Measurements from ENCODE around the gene MYL6. TPM values are rescaled to one million over a fixed set of nuclear protein-coding genes. Genes with fewer than 3 reads are reported as not detected.

Gene MYL6
- total and polyA plus RNA-seq, 10 donors: 1,063 to 3,098 (median 1,427) TPM

DNA sequence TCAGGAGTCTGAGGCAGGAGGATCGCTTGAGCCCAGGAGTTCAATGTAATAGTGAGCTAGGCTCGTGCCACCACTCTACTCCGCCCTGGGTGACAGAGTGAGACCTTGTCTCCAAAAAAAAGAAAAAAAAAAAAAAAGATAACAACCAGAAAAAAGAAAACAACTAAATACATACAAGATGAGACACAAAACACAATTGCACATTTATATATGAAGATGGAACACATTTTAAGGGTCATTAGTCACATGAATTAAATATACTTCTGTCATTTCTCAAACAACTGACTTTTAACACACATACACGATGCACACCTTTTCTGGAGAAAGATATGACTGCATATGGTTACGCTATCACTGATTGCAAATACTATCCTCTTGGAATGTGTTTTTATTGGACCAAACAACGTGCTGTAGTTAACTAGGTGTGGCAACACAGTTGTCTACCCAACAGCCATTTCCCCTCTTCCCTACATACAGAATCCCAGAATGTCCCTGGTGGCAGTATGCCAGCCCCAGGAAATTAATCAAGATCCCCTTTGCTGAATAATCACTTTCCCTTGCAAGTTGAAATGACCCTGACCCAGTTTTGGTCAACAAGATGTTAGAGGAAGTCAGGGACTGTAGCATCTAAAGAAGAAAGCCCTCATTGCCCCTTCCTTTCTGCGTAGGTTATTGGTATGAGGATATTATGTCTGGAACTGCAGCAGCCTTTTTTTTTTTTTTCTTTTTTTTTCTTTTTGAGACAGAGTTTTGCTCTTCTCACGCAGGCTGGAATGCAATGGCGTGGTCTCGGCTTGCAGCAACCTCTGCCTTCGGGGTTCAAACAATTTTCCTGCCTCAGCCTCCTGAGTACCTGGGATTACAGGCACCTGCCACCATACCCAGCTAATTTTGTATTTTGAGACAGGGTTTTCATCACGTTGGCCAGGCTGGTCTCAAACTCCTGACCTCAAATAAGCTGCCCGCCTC lies 11.4 kb upstream of the MYL6 start:
- peak overlapping the region in 7 of 8 donors; percentile 21 to 67 (median 58) for H3K27ac ChIP-seq
- H3K4me3 ChIP-seq: no peak overlapping the region
- 69 to 74% (median 72%) methylated on average over 13 of the region's 13 CpGs for WGBS, 5 donors
- TF ChIP-seq POLR2AphosphoS5 (IDR thresholded peaks at IDR 0.05): peak in 1 of 3 donors; percentile 72
- TF ChIP-seq, protein P1, sequence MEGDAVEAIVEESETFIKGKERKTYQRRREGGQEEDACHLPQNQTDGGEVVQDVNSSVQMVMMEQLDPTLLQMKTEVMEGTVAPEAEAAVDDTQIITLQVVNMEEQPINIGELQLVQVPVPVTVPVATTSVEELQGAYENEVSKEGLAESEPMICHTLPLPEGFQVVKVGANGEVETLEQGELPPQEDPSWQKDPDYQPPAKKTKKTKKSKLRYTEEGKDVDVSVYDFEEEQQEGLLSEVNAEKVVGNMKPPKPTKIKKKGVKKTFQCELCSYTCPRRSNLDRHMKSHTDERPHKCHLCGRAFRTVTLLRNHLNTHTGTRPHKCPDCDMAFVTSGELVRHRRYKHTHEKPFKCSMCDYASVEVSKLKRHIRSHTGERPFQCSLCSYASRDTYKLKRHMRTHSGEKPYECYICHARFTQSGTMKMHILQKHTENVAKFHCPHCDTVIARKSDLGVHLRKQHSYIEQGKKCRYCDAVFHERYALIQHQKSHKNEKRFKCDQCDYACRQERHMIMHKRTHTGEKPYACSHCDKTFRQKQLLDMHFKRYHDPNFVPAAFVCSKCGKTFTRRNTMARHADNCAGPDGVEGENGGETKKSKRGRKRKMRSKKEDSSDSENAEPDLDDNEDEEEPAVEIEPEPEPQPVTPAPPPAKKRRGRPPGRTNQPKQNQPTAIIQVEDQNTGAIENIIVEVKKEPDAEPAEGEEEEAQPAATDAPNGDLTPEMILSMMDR (IDR thresholded peaks at IDR 0.05 in 8 of 11, conservative IDR thresholded peaks at IDR 0.05 in 3 of 11): no peak
- no peak for TF ChIP-seq POLR2A (IDR thresholded peaks at IDR 0.05)
- peaks cover 0 to 46% (median 34%) of the 10 kb centered on the region in 6 donors for H3K36me3 ChIP-seq
- no peak for DNase-seq
- no peaks in the 10 kb centered on the region for H3K27me3 ChIP-seq (replicated peaks in 1 of 7)
- H3K9me3 ChIP-seq: no peaks in the 10 kb centered on the region
- intact Hi-C loops (cut with DNase I; ENCODE audit: low total_unique reads): no loop called here
- H3K4me1 ChIP-seq: peaks cover 21 to 76% (median 57%) of the 10 kb centered on the region in 6 donors

DNA sequence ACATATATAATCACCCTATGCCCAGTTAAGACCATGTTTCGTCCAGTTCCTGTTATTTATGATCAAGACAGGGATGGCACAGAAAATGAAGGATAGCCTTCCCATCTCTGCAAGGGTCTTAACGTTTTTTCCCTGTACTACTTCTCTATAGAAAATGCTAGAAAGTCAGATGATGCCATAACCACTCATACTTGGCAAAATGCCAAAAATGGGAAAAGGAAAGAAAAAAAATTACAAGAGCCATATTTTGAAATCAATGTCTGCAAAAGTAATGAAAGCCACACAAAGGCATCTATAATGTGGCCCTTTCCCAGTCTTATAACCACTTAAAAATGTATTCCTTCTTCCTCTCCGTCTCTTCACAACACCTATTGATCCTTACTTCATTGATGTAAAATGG lies 7.6 kb upstream of the MYL6 start:
- H3K4me1 ChIP-seq: peaks cover 13 to 63% (median 44%) of the 10 kb centered on the region in 6 donors
- H3K4me3 ChIP-seq: no peak overlapping the region
- H3K36me3 ChIP-seq: peaks cover 0 to 8% (median 0%) of the 10 kb centered on the region in 6 donors
- WGBS, 5 donors: 50 to 66% (median 57%) methylated on average over 3 of the region's 3 CpGs
- H3K27me3 ChIP-seq (replicated peaks in 1 of 7): no peaks in the 10 kb centered on the region
- intact Hi-C loops (cut with DNase I; ENCODE audit: low total_unique reads): no loop called here
- TF ChIP-seq POLR2AphosphoS5 (IDR thresholded peaks at IDR 0.05) (no peak), POLR2A (IDR thresholded peaks at IDR 0.05) (no peak)
- TF ChIP-seq, protein P1 (IDR thresholded peaks at IDR 0.05 in 8 of 11, conservative IDR thresholded peaks at IDR 0.05 in 3 of 11): no peak
- no peaks in the 10 kb centered on the region for H3K9me3 ChIP-seq
- DNase-seq: no peak
- peak overlapping the region in 3 of 8 donors; percentile 97 to 98 (median 98) for H3K27ac ChIP-seq

DNA sequence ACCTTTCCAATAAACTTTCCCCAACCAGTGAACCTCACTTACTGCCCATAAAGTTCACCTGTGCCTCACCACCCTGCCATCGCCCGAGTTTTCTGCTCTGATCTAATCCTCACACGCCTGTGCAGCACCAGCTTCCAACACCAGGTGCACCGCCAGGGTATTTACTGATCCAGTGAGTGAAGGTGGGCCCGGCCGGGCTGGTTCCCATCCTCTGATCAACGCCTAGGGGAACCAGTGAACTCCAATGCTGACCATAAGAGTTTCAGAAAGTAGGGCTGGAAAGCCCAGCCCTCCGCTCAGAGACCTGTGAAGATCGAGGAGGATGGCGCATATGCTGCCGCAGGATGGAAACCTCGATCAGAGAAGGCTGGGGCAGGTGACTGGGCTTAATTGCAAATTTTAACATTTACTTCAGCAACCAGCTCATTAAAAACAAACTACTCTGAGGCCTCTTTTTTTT lies 6.5 kb upstream of the MYL6 start:
- Histone ChIP-seq H3K9me3 (no peaks in the 10 kb centered on the region), H3K4me3 (peak overlapping the region; percentile 52 to 86 (median 59)), H3K27me3 (replicated peaks in 1 of 7) (no peaks in the 10 kb centered on the region), H3K4me1 (peaks cover 13 to 61% (median 43%) of the 10 kb centered on the region in 6 donors), H3K36me3 (peaks cover 0 to 8% (median 0%) of the 10 kb centered on the region in 6 donors), H3K27ac (peak overlapping the region; percentile 96 to 98 (median 98))
- intact Hi-C loops (cut with DNase I; ENCODE audit: low total_unique reads): no loop called here
- DNase-seq: peak; percentile 88
- 6 to 10% (median 7%) methylated on average over 12 of the region's 12 CpGs for WGBS, 5 donors
- TF ChIP-seq POLR2A (IDR thresholded peaks at IDR 0.05) (no peak), POLR2AphosphoS5 (IDR thresholded peaks at IDR 0.05) (peak in 1 of 3 donors; percentile 17)
- TF ChIP-seq, protein P1 (IDR thresholded peaks at IDR 0.05 in 8 of 11, conservative IDR thresholded peaks at IDR 0.05 in 3 of 11): peak in 10 of 11 experiments; percentile 38 to 66 (median 54)
